T-helper 2 cell (primary cell): ENCODE results near the gene EHMT1.
"Not testable (repeated sequence)": the region's sequence is repeated elsewhere in the genome, so short reads cannot be mapped to it uniquely, and the experiment has no call there.

Experiments
- DNase-seq, 5 experiments: peaks; one replicate each; pipeline versions ENCODE4 v3.0.0 to v3.0.0-alpha.2; 2012 to 2022

EHMT1 gene

GRCh38 chr9:137875354-137875753, 256.5 kb downstream of the EHMT1 start:
- no peak for DNase-seq

GRCh38 chr9:137875846-137876245, 257.0 kb downstream of the EHMT1 start:
- DNase-seq = no peak

GRCh38 chr9:137876269-137876668, 257.5 kb downstream of the EHMT1 start:
- DNase-seq = no peak

GRCh38 chr9:137876781-137877386, 258.1 kb downstream of the EHMT1 start:
- no peak for DNase-seq

GRCh38 chr9:137877506-137878122, 258.8 kb downstream of the EHMT1 start, which contains the start of gene CACNA1B:
TSS of gene CACNA1B (plus strand) at chr9:137877782. CDS start at chr9:137877934, 152 bp downstream.
- not testable (repeated sequence) for DNase-seq

GRCh38 chr9:137878146-137878941, 259.5 kb downstream of the EHMT1 start:
- peak in 1 of 5 experiments; percentile 39 for DNase-seq

- no peak for DNase-seq
These were observed 260.2 kb downstream of the EHMT1 start for GRCh38 chr9:137879052-137879451.

- no peak for DNase-seq
These were observed 260.9 kb downstream of the EHMT1 start for GRCh38 chr9:137879566-137880150.

GRCh38 chr9:137880160-137880975, 261.6 kb downstream of the EHMT1 start:
- no peak for DNase-seq

- DNase-seq = no peak
These were observed 262.2 kb downstream of the EHMT1 start for GRCh38 chr9:137880976-137881530.

- DNase-seq = no peak
These were observed 263.0 kb downstream of the EHMT1 start for GRCh38 chr9:137881591-137882505.

GRCh38 chr9:137882506-137882821, 263.7 kb downstream of the EHMT1 start:
- no peak for DNase-seq

GRCh38 chr9:137883977-137884376, 265.2 kb downstream of the EHMT1 start:
- DNase-seq = not testable (repeated sequence)

- peak in 1 of 5 experiments; percentile 11 for DNase-seq
These were observed 265.7 kb downstream of the EHMT1 start for GRCh38 chr9:137884547-137884946.

GRCh38 chr9:137885121-137885520, 266.3 kb downstream of the EHMT1 start:
- DNase-seq = not testable (repeated sequence)
